Upper lobe of left lung (tissue), 6 donors: ENCODE measurements around the gene ZNF652. TPM values are rescaled to one million over a fixed set of nuclear protein-coding genes. Genes with fewer than 3 reads are reported as not detected.
A peak's percentile ranks its signal among the peaks of the same experiment; 100 is the strongest.

Experiments
- ATAC-seq, 2 donors: fragments of 200-7000 bp; cut with Tn5 transposase; one replicate each; pipeline ENCODE4 v1.9.1; 2022; ENCODE audit warnings: mild to moderate bottlenecking in 2 of 2, moderate library complexity in 2 of 2; ENCODE audit not compliant: low FRiP score in 2 of 2
- DNase-seq, 2 donors: peaks; one replicate each; pipeline ENCODE4 v3.0.0-alpha.2; 2019 to 2020
- H3K27ac ChIP-seq, 4 donors: fragments of 200-600 bp; sonication (generic); one replicate each; pipeline ENCODE4 v1.5.1; 2016 to 2019
- H3K27me3 ChIP-seq, 4 donors: fragments of 200-600 bp; sonication (generic); one replicate each; pipeline ENCODE4 v1.5.1; 2017 to 2019
- H3K36me3 ChIP-seq, 4 donors: fragments of 200-600 bp; sonication (generic); one replicate each; pipeline ENCODE4 v1.5.1; 2016 to 2019
- H3K4me1 ChIP-seq, 4 donors: fragments of 200-600 bp; sonication (generic); one replicate each; pipeline ENCODE4 v1.5.1; 2018 to 2019
- H3K4me3 ChIP-seq, 4 donors: fragments of 200-600 bp; sonication (generic); one replicate each; pipeline ENCODE4 v1.5.1; 2017 to 2019; ENCODE audit warnings: mild to moderate bottlenecking in 2 of 4, moderate library complexity in 1 of 4
- H3K9me3 ChIP-seq, 4 donors: fragments of 200-600 bp; sonication (generic); one replicate each; pipeline ENCODE4 v1.5.1; 2018 to 2019
- CTCF ChIP-seq, 6 experiments: fragments of 450-650 bp in 4 of 6; fragments of 200-600 bp in 2 of 6; sonication (generic) in 2 of 6; IDR thresholded peaks; one replicate each; pipeline ENCODE4 v1.5.1; 2016 to 2019; ENCODE audit warnings: antibody characterized with exemption in 6 of 6
- EP300 ChIP-seq, 4 donors: sonication (generic); formaldehyde crosslinking; IDR thresholded peaks; one replicate each; pipeline ENCODE4 v1.5.1; 2017; ENCODE audit warnings: antibody characterized with exemption in 4 of 4, control low read depth in 2 of 4
- POLR2A ChIP-seq, 4 donors: fragments of 450-650 bp; IDR thresholded peaks; one replicate each; pipeline ENCODE4 v1.5.1; 2016 to 2017; ENCODE audit warnings: antibody characterized with exemption in 4 of 4, mild to moderate bottlenecking in 2 of 4
- POLR2AphosphoS5 ChIP-seq, 2 donors: sonication (generic); formaldehyde crosslinking; IDR thresholded peaks; one replicate each; pipeline ENCODE4 v1.5.1; 2017; ENCODE audit warnings: antibody characterized with exemption in 2 of 2
- WGBS, 2 donors: methylation state at CpG; one replicate each; pipeline ENCODE4 v1.1.5; 2017 to 2018; 5-methylcytosine and 5-hydroxymethylcytosine counted together
- total RNA-seq, 6 donors: library from RNA; depleted of rRNA in 4 of 6; stranded (reverse); fragments of >200 nt in 4 of 6; gene quantifications; one replicate each; pipeline versions ENCODE4 v1.1.0 to v1.2.1, GENCODE V29; 2016 to 2021
- donor health status: DM: no; HTN: no; CAD: no; lungs with moderate emphysema.
- donor health status: DM: no; HTN: yes; CAD: no; lungs with severe emphysema.

The ZNF652 gene
- total RNA-seq, 6 donors from 2014 or later: 29.4 to 69.4 (median 41.5) TPM

- Histone ChIP-seq H3K4me3 (no peak overlapping the region), H3K27me3 (no peaks in the 10 kb centered on the region), H3K9me3 (no peaks in the 10 kb centered on the region), H3K36me3 (no peaks in the 10 kb centered on the region), H3K27ac (peak overlapping the region in 3 of 4 donors; percentile 12 to 60 (median 27)), H3K4me1 (peaks cover 22 to 32% (median 23%) of the 10 kb centered on the region in 4 donors)
- TF ChIP-seq CTCF (IDR thresholded peaks at IDR 0.05) (no peak), EP300 (IDR thresholded peaks at IDR 0.05) (no peak), POLR2AphosphoS5 (IDR thresholded peaks at IDR 0.05) (no peak), POLR2A (IDR thresholded peaks at IDR 0.05) (no peak)
- 62% methylated on average over 6 of the region's 6 CpGs for WGBS, 2 donors
- DNase-seq: no peak
- ATAC-seq: no peak
Observed at GRCh38 chr17:49388290-49388640, 26.2 kb upstream of the ZNF652 start.

GRCh38 chr17:49387498-49388289 lies 25.6 kb upstream of the ZNF652 start:
- ATAC-seq (no peak), DNase-seq (no peak)
- no peaks in the 10 kb centered on the region for H3K36me3 ChIP-seq
- TF ChIP-seq CTCF (IDR thresholded peaks at IDR 0.05): no peak
- no peak for TF ChIP-seq EP300 (IDR thresholded peaks at IDR 0.05)
- no peak for TF ChIP-seq POLR2A (IDR thresholded peaks at IDR 0.05)
- TF ChIP-seq POLR2AphosphoS5 (IDR thresholded peaks at IDR 0.05): no peak
- peak overlapping the region in 2 of 4 donors; percentile 12 to 60 for H3K27ac ChIP-seq
- H3K4me1 ChIP-seq: peaks cover 22 to 32% (median 23%) of the 10 kb centered on the region in 4 donors
- no peaks in the 10 kb centered on the region for H3K9me3 ChIP-seq
- H3K4me3 ChIP-seq: no peak overlapping the region
- H3K27me3 ChIP-seq: no peaks in the 10 kb centered on the region
- 88 to 90% methylated on average over 11 of the region's 11 CpGs for WGBS, 2 donors

GRCh38 chr17:49386373-49386772 lies 24.3 kb upstream of the ZNF652 start:
- no peak for ATAC-seq

GRCh38 chr17:49384951-49385350 lies 22.9 kb upstream of the ZNF652 start:
- DNase-seq: no peak
- H3K27ac ChIP-seq: no peak overlapping the region

More at GRCh38 chr17:49386373-49386772, 24.3 kb upstream of the ZNF652 start:
- Histone ChIP-seq H3K9me3 (no peaks in the 10 kb centered on the region), H3K27ac (no peak overlapping the region), H3K27me3 (no peaks in the 10 kb centered on the region), H3K4me3 (no peak overlapping the region), H3K36me3 (no peaks in the 10 kb centered on the region), H3K4me1 (peaks cover 17 to 25% (median 19%) of the 10 kb centered on the region in 4 donors)
- no peak for DNase-seq
- TF ChIP-seq CTCF (IDR thresholded peaks at IDR 0.05) (no peak), POLR2A (IDR thresholded peaks at IDR 0.05) (no peak), POLR2AphosphoS5 (IDR thresholded peaks at IDR 0.05) (no peak), EP300 (IDR thresholded peaks at IDR 0.05) (no peak)
- WGBS, 2 donors: 86 to 95% methylated on average over 10 of the region's 10 CpGs

More at GRCh38 chr17:49384951-49385350, 22.9 kb upstream of the ZNF652 start:
- no peak for TF ChIP-seq POLR2AphosphoS5 (IDR thresholded peaks at IDR 0.05)
- TF ChIP-seq EP300 (IDR thresholded peaks at IDR 0.05): no peak
- no peak for TF ChIP-seq CTCF (IDR thresholded peaks at IDR 0.05)
- TF ChIP-seq POLR2A (IDR thresholded peaks at IDR 0.05): no peak
- Histone ChIP-seq H3K4me1 (peaks cover 3 to 25% (median 12%) of the 10 kb centered on the region in 4 donors), H3K36me3 (no peaks in the 10 kb centered on the region), H3K27me3 (no peaks in the 10 kb centered on the region), H3K9me3 (no peaks in the 10 kb centered on the region), H3K4me3 (no peak overlapping the region)
- WGBS, 2 donors: 86 to 94% methylated on average over 4 of the region's 4 CpGs
- ATAC-seq: no peak
